Measurements from ENCODE around the gene ERICH4.
"Not testable (repeated sequence)": the region's sequence is repeated elsewhere in the genome, so short reads cannot be mapped to it uniquely, and the experiment has no call there.

Gene ERICH4

DNA sequence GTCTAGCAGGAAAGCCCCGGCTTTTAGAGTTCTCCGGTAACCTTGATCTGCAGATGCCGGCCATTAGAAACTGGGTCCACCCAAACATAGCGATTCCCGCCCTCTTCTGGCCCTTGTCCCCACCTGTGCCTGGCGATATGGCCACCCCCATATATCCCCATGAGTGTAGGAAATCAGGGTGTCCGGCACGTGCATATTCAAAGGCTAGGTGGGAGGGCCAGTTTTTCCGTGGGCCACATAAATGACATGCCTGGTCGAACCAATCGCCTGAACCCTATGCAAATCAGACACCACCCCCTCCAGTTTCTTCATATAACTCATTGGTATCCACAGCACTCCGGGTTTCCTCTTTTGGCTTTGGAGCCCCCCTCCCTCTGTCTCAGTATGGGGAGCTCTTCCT is 37.4 kb downstream of the ERICH4 start:
- DNase-seq = no peak

DNA sequence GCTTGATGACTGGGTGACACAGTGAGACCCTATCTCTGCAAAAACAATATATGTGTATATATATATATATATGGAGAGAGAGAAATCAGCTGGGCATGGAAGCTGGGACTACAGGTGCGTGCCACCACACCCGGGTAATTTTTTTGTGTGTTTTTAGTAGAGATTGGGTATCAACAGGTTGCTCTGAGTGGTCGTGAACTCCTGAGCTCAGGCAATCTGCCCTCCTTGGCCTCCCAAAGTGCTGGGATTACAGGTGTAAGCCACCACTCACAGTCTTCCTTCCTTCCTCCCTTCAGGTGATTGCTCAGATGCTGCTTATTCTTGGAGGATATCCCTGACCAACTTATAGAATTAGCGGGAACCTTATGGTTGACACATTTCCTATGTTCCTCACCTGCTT is 41.9 kb downstream of the ERICH4 start:
- DNase-seq = no peak

DNA sequence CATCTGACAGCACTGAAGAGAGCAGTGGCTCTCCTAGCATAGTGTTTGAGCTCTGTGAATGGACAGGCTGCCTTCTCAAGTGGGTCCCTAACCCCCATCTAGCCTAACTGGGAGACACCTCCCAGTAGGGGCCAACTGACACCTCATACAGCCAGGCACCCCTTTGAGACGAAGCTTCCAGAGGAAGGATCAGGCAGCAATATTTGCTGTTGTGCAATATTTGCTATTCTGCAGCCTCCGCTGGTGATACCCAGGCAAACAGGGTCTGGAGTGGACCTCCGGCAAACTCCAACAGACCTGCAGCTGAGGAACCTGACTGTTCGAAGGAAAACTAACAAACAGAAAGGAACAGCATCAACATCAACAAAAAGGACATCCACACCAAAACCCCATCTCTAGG is 44.0 kb downstream of the ERICH4 start:
- not testable (repeated sequence) for DNase-seq

DNA sequence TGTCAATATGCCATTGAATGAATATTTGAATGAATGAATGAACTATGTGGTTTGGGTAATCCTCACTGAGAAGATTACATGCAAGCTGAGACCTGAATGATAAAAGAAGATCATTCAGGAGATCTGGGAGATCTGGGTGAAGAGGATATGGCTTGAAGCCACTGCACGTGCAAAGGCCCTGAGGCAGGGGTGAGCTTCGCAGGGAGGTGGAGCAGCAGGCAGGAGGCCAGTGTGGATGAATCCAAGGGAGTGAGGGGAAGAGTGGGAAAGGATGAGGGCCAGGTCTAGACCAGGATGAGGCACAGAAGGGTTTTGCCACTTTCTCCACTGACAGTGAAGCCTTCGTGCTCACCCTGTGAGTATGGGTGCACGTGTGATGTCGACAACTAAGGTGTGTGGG is 49.9 kb downstream of the ERICH4 start:
- no peak for DNase-seq

Data from 8988T (cell line).